ENCODE data around the gene RRAD. TPM values are rescaled to one million over a fixed set of nuclear protein-coding genes. Genes with fewer than 3 reads are reported as not detected.
"Not testable (repeated sequence)": the region's sequence is repeated elsewhere in the genome, so short reads cannot be mapped to it uniquely, and the experiment has no call there.

RRAD gene
- 1 to 10 TPM; 1.0 to 1.3 TPM for total RNA-seq

- H3K4me3 Mint-ChIP-seq, result peak within 1 kb of the TSS; percentile 56
- DNase-seq, result no peak
- ChIA-PET CTCF (interaction anchor here (1.0 to 4.1 kb wide), 2 partner anchors 30 kb away, joined by 4 to 57 read pairs; no protein-coding TSS in a partner anchor), POLR2A (interaction anchor here (1.3 kb wide), 1 partner anchor 15 kb away, joined by 3 read pairs; no protein-coding TSS in a partner anchor)
- no peaks in the 10 kb centered on the region for H3K36me3 Mint-ChIP-seq (ENCODE audit: low read depth)
- peaks cover 39% of the 10 kb centered on the region for H3K27me3 Mint-ChIP-seq
- H3K9me3 Mint-ChIP-seq, result no peaks in the 10 kb centered on the region
- peaks cover 23% of the 10 kb centered on the region for H3K4me1 Mint-ChIP-seq
- H3K27ac Mint-ChIP-seq, result no peak within 1 kb of the TSS
Measured at GRCh38 chr16:66925322-66925840, at the start of gene RRAD. Gene RRAD (minus strand): TSS chr16:66925535. CDS start chr16:66925179, 356 bp downstream.

GRCh38 chr16:66974932-66975246, 49.6 kb upstream of the RRAD start:
- ChIA-PET CTCF (interaction anchor here (1.0 to 6.7 kb wide), 13 partner anchors 8 to 262 kb away, joined by 3 to 38 read pairs (median 7); partner anchors contain the start of genes CES3 and NOL3), POLR2A (interaction anchor here (0.8 to 3.2 kb wide), 9 partner anchors 10 to 218 kb away, joined by 3 to 13 read pairs (median 4); partner anchors contain the start of genes CBFB, FBXL8 and TRADD)
- H3K36me3 Mint-ChIP-seq (ENCODE audit: low read depth); H3K9me3 Mint-ChIP-seq; H3K27me3 Mint-ChIP-seq: not testable (repeated sequence)
- peaks cover 40% of the 10 kb centered on the region for H3K4me1 Mint-ChIP-seq
- H3K4me3 Mint-ChIP-seq, result peak overlapping the region; percentile 68
- DNase-seq, result peak; percentile 64
- H3K27ac Mint-ChIP-seq, result peak overlapping the region; percentile 78

GRCh38 chr16:66974156-66974931, 49.0 kb upstream of the RRAD start:
- POLR2A ChIA-PET, result interaction anchor here (0.8 to 3.2 kb wide), 9 partner anchors 9 to 218 kb away, joined by 3 to 13 read pairs (median 4); partner anchors contain the start of genes CBFB, FBXL8 and TRADD
- peak overlapping the region; percentile 78 for H3K27ac Mint-ChIP-seq
- not testable (repeated sequence) for DNase-seq; H3K9me3 Mint-ChIP-seq; H3K27me3 Mint-ChIP-seq; H3K36me3 Mint-ChIP-seq (ENCODE audit: low read depth)
- peaks cover 38% of the 10 kb centered on the region for H3K4me1 Mint-ChIP-seq
- peak overlapping the region; percentile 68 for H3K4me3 Mint-ChIP-seq
- CTCF ChIA-PET, result interaction anchor here (1.0 to 6.7 kb wide), 7 partner anchors 9 to 183 kb away, joined by 3 to 38 read pairs (median 8); partner anchors contain the start of gene CES3

GRCh38 chr16:66973716-66974115, 48.4 kb upstream of the RRAD start:
- peaks cover 31% of the 10 kb centered on the region for H3K4me1 Mint-ChIP-seq
- no peak overlapping the region for H3K27ac Mint-ChIP-seq
- H3K36me3 Mint-ChIP-seq (ENCODE audit: low read depth), result peaks cover 3% of the 10 kb centered on the region
- H3K4me3 Mint-ChIP-seq, result no peak overlapping the region
- no peak for DNase-seq
- ChIA-PET POLR2A (interaction anchor here (3.2 kb wide), 1 partner anchor 40 kb away, joined by 13 read pairs; no protein-coding TSS in a partner anchor), CTCF (interaction anchor here (3.6 to 6.7 kb wide), 2 partner anchors 12 to 44 kb away, joined by 29 to 38 read pairs; partner anchors contain the start of gene CES3)
- peaks cover 2% of the 10 kb centered on the region for H3K9me3 Mint-ChIP-seq
- no peaks in the 10 kb centered on the region for H3K27me3 Mint-ChIP-seq

- no peak overlapping the region for H3K27ac Mint-ChIP-seq
- ChIA-PET POLR2A (no interaction called here), CTCF (interaction anchor here (1.8 kb wide), 1 partner anchor 12 kb away, joined by 9 read pairs; the partner anchor contains the start of gene CES3)
- H3K36me3 Mint-ChIP-seq (ENCODE audit: low read depth), result peaks cover 3% of the 10 kb centered on the region
- H3K9me3 Mint-ChIP-seq, result peaks cover 2% of the 10 kb centered on the region
- H3K4me3 Mint-ChIP-seq, result no peak overlapping the region
- H3K4me1 Mint-ChIP-seq, result peaks cover 24% of the 10 kb centered on the region
- no peaks in the 10 kb centered on the region for H3K27me3 Mint-ChIP-seq
- DNase-seq, result no peak
Measured at GRCh38 chr16:66972983-66973382, 47.6 kb upstream of the RRAD start.

GRCh38 chr16:66970775-66971720, 45.7 kb upstream of the RRAD start:
- POLR2A ChIA-PET, result no interaction called here
- peaks cover 3% of the 10 kb centered on the region for H3K36me3 Mint-ChIP-seq (ENCODE audit: low read depth)
- H3K27me3 Mint-ChIP-seq, result no peaks in the 10 kb centered on the region
- H3K4me1 Mint-ChIP-seq, result peaks cover 14% of the 10 kb centered on the region
- no peak for DNase-seq
- CTCF ChIA-PET, result interaction anchor here (0.9 to 1.9 kb wide), 7 partner anchors 10 to 184 kb away, joined by 3 to 9 read pairs (median 6); partner anchors contain the start of gene CES3
- H3K27ac Mint-ChIP-seq, result no peak overlapping the region
- H3K4me3 Mint-ChIP-seq, result no peak overlapping the region
- H3K9me3 Mint-ChIP-seq, result peaks cover 2% of the 10 kb centered on the region

- Mint-ChIP-seq H3K27ac (no peak overlapping the region), H3K4me3 (no peak overlapping the region), H3K27me3 (peaks cover 2% of the 10 kb centered on the region), H3K36me3 (ENCODE audit: low read depth) (no peaks in the 10 kb centered on the region), H3K4me1 (no peaks in the 10 kb centered on the region), H3K9me3 (no peaks in the 10 kb centered on the region)
- ChIA-PET CTCF (interaction anchor here (1.7 kb wide), 1 partner anchor 186 kb away, joined by 6 read pairs; no protein-coding TSS in a partner anchor), POLR2A (no interaction called here)
- no peak for DNase-seq
Measured at GRCh38 chr16:66968847-66969246, 43.5 kb upstream of the RRAD start.

- H3K4me1 Mint-ChIP-seq, result peaks cover 26% of the 10 kb centered on the region
- no peak for DNase-seq
- no peak overlapping the region for H3K27ac Mint-ChIP-seq
- no peaks in the 10 kb centered on the region for H3K36me3 Mint-ChIP-seq (ENCODE audit: low read depth)
- H3K27me3 Mint-ChIP-seq, result peaks cover 2% of the 10 kb centered on the region
- no peak overlapping the region for H3K4me3 Mint-ChIP-seq
- CTCF ChIA-PET, result interaction anchor here (1.3 kb wide), 1 partner anchor 12 kb away, joined by 5 read pairs; no protein-coding TSS in a partner anchor
- POLR2A ChIA-PET, result interaction anchor here (1.4 kb wide), 1 partner anchor 11 kb away, joined by 5 read pairs; no protein-coding TSS in a partner anchor
- H3K9me3 Mint-ChIP-seq, result no peaks in the 10 kb centered on the region
Measured at GRCh38 chr16:66964049-66964448, 38.7 kb upstream of the RRAD start.

GRCh38 chr16:66961914-66962313, 36.6 kb upstream of the RRAD start:
- Mint-ChIP-seq H3K4me3 (peak overlapping the region; percentile 71), H3K9me3 (no peaks in the 10 kb centered on the region), H3K27ac (peak overlapping the region; percentile 57), H3K4me1 (peaks cover 43% of the 10 kb centered on the region), H3K27me3 (peaks cover 2% of the 10 kb centered on the region), H3K36me3 (ENCODE audit: low read depth) (no peaks in the 10 kb centered on the region)
- POLR2A ChIA-PET, result interaction anchor here (1.4 kb wide), 1 partner anchor 56 kb away, joined by 4 read pairs; no protein-coding TSS in a partner anchor
- CTCF ChIA-PET, result interaction anchor here (1.8 to 3.2 kb wide), 4 partner anchors 13 to 192 kb away, joined by 5 to 29 read pairs (median 16); no protein-coding TSS in a partner anchor
- DNase-seq, result peak; percentile 27

GRCh38 chr16:66961065-66961744, 35.9 kb upstream of the RRAD start, which contains the start of gene CES3:
Gene CES3 (plus strand): TSS chr16:66961266. CDS start chr16:66961308, 42 bp downstream.
- no peaks in the 10 kb centered on the region for H3K36me3 Mint-ChIP-seq (ENCODE audit: low read depth)
- POLR2A ChIA-PET, result interaction anchor here (0.6 to 1.4 kb wide), 2 partner anchors 52 to 57 kb away, joined by 3 to 4 read pairs; no protein-coding TSS in a partner anchor
- CTCF ChIA-PET, result interaction anchor here (0.6 to 3.2 kb wide), 24 partner anchors 9 to 421 kb away, joined by 3 to 29 read pairs (median 5); partner anchors contain the start of genes B3GNT9 and PHAF1
- peak within 1 kb of the TSS; percentile 71 for H3K4me3 Mint-ChIP-seq
- DNase-seq, result peak; percentile 81
- peaks cover 2% of the 10 kb centered on the region for H3K27me3 Mint-ChIP-seq
- peak within 1 kb of the TSS; percentile 57 for H3K27ac Mint-ChIP-seq
- H3K9me3 Mint-ChIP-seq, result no peaks in the 10 kb centered on the region
- H3K4me1 Mint-ChIP-seq, result peaks cover 44% of the 10 kb centered on the region

- H3K27ac Mint-ChIP-seq, result no peak overlapping the region
- H3K36me3 Mint-ChIP-seq (ENCODE audit: low read depth), result no peaks in the 10 kb centered on the region
- POLR2A ChIA-PET, result no interaction called here
- CTCF ChIA-PET, result interaction anchor here (0.7 to 3.2 kb wide), 15 partner anchors 8 to 421 kb away, joined by 3 to 29 read pairs (median 8); partner anchors contain the start of gene B3GNT9
- no peaks in the 10 kb centered on the region for H3K9me3 Mint-ChIP-seq
- peaks cover 44% of the 10 kb centered on the region for H3K4me1 Mint-ChIP-seq
- peaks cover 2% of the 10 kb centered on the region for H3K27me3 Mint-ChIP-seq
- H3K4me3 Mint-ChIP-seq, result no peak overlapping the region
- DNase-seq, result no peak
Measured at GRCh38 chr16:66960270-66960669, 34.9 kb upstream of the RRAD start.

Measured in activated CD4-positive, alpha-beta memory T cell treated with anti-CD3 and anti-CD28 coated beads, Interleukin-2, amount 10 ng/mL, durations not matched to agents 7 days and 5 days (primary cell).